HG03064 (cell line): Measurements from ENCODE around the gene GALNT12.

ENCODE experiments used
- ATAC-seq: cut with Tn5 transposase; IDR thresholded peaks from one replicate; pipeline ENCODE4 v1.9.1; 2021; ENCODE audit warnings: low read depth; ENCODE audit not compliant: unreplicated experiment

The GALNT12 gene

GRCh38 chr9:98877311-98877710, 69.8 kb downstream of the GALNT12 start:
- no peak for ATAC-seq

DNA sequence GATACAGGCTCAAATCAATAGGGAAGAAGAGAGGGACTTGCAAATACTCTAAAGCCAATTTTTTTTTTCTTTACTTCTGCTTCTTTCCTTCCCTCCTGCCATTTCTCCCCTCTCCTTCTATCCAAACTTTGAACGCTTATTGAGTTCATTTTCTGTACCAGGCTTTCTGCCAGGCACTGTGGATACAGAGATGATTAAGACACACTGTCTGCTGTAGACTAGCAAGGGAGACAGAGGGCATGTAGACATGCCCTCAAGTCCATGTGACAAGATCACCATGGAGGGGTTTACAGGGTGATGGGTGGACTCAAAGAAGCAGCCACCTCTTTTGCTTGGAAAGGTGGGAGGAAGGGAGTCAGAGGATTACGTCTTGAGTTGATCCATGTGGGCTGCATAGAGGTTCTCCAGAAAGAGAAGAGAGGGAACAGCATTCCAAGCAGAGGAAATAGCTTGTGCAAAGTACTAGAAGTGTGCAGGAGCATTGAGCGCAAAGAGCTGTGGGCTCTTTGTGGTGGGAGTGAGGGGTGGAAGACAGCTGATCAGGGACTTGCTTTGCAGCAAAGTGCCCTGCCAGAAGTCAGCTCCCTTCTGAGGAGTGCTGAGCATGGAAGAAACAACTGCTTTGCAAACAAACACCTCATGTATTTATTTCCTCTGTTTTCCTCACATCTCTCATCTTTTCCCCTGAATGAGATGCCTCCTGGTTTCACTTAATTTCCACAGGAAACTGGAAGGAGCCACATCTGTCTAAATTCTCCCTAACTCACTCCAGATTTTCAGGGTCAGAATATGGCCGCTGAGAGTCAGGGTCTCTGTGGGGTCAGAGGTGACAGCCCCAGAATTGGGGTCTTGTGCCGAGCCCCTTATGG, 71.9 kb downstream of the GALNT12 start:
- ATAC-seq = no peak

DNA sequence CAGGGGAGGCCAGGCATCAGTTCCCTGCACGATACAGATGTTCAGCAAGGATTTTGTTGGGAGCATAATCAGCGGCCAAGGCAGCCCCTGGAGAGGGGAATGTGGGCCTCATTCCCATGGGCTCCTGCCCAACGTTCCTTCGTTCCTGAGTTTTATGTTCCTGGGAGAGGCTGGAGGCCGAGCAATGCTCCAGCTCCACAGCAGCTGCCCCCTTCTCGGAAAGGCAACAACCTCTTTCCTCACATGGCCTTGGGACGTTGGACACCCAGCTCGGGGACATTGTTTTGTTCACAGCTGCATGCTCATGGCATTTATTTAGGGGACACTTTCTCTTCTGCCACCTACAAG, 72.5 kb downstream of the GALNT12 start:
- no peak for ATAC-seq

GRCh38 chr9:98880311-98881015, 73.0 kb downstream of the GALNT12 start:
- ATAC-seq = no peak

GRCh38 chr9:98881356-98881755, 73.9 kb downstream of the GALNT12 start:
- no peak for ATAC-seq

DNA sequence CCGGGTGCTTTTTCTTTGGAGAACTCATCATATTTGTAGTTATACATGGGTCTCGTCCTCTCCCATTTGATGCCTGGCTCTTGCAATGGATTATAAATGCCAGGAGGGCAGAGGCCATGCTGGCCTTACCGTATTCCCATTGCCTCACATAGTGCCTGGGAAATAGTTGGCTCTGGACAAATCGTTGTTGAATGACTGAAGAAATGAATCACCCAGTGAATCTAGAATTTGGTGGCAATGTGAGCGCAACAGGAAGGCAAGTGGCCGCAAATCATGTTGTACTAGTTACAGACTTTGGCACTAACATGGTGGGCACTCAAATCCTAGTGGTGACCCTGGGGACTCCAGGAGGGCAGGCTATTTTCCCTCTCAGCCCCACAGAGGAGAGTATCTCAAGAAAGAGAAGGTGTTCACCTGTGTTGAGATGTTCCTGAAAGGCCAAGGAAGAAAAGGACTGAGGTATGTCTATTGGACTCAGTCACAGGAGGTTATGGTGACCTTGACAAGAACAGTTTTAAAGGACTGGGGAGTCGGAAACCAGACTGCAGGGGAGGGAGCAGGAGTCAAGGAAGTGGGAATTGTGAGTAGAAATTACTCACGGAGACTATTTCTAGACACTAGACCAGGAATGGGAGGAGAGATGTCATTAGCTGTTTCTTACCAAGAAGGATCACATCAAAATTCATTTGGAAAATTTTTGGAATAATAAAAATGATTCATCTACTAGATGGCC, 74.5 kb downstream of the GALNT12 start:
- no peak for ATAC-seq

GRCh38 chr9:98882569-98882923, 75.1 kb downstream of the GALNT12 start:
- no peak for ATAC-seq

DNA sequence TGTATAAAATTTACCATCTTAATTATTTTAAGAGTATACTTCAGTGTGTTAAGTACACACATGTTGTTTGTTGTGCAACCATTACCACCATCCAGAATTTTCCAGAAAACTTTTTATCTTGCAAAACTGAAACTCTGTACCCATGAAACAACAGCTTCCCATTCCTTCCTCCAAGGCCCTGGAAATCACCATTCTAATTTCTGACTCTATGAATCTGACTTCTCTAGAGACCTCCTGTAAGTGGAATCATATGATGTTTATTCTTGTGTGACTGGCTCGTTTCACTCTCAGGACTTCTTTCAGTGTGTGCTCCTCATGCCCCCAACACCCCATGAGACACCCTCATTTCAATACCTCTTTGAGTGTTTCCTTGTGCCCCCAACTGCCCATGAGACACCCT, 75.8 kb downstream of the GALNT12 start:
- no peak for ATAC-seq

- ATAC-seq = no peak
These were observed 77.4 kb downstream of the GALNT12 start for GRCh38 chr9:98884849-98885248.

- no peak for ATAC-seq
These were observed 78.3 kb downstream of the GALNT12 start for GRCh38 chr9:98885575-98886295.

DNA sequence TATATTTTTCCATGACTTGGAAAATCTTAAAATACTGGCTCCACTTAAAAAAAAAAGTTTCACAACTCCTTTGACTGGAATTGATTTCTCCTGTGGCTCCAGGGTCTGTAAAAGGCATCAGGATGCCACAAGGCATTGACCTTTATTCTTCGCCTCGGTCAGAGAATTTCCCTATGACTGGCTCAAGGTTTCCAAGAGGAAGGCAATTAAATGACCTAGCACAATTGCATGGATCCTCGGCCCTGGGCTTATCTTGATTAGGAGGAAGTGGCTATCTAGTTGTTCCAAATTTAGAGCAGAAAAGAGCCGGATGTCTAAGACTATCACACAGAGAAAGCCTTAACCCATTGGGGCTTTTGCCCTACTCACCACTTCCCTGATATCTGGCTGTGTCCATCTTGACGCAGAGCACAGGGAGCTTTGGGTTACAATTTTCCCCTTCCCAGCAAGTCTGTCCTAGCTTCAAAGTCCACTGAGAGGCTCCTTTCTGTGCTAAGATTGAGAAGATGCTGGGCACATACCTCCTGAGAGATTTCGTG, 79.3 kb downstream of the GALNT12 start:
- no peak for ATAC-seq

DNA sequence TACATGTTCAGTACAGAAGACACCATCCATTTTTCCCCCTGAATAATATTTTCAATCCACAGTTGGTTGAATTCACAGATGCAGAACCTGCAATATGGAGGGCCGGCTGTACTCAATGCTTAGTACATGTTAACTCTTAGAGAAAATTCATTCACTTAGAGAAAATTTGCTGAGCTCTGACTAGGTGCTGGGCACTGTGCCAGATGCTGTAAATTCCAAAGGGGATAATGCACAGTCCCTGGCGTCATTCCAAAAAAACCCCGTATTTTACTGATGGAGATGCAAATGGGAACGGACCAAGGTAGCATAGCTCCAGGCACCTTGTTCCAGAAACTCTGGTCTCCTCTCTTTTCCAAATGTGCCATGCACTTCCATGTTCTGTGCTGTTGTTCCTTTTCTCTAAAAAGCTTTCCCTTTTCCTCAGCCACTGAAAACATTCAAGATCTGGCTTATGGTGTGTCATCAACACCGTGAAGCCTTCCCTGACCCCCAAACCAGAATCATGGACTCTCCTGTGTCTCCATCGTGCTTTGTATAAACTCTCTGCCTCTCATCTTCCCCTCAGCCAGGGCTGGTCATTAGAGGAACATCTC, 80.5 kb downstream of the GALNT12 start:
- ATAC-seq = no peak

DNA sequence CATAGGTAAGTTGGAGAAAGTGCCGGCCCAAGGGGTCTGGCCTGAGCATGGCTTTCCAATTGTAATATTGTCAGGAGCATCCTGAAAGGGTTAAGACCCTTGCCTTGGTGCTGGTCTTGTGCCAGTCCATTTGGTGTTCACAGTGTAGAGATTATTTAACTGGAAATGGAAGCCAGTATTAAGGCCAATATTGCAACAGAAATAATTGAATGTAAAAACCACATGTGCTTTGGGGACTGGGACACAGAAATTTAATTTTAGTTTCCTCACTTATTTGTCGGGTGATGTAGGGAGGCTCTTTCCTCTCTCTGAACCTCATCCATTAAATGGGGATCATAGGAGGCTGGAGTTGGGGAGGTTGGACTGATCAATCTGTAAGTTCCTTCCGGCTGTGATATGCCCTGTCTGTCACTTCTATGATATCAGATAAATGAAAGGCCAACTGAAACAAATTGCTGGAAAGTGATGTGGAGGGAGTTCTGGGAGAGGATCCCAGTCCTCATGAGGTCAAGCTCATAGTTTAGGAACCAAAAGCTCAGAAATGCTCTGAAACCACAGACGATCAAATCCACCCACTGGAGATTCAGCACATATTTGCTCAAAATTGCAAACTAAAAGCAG, 81.4 kb downstream of the GALNT12 start:
- no peak for ATAC-seq

DNA sequence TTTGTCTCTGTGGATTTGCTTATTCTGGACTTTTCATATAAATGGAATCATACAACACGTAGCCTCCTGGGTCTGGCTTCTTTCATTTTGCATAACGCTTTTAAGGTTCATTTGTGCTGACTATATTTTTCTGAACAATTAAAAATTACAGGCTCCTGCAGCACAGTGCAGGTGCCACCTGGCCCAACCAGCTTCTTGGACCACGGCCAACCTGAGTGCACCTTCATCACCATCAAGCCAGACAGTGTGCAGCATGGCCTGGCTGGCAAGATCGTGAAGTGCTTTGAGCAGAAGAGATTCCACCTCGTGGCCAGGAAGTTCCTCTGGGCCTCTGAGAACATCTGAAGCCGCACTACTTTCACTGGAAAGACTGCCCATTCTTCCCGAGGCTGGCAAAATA, 82.8 kb downstream of the GALNT12 start:
- ATAC-seq = no peak

DNA sequence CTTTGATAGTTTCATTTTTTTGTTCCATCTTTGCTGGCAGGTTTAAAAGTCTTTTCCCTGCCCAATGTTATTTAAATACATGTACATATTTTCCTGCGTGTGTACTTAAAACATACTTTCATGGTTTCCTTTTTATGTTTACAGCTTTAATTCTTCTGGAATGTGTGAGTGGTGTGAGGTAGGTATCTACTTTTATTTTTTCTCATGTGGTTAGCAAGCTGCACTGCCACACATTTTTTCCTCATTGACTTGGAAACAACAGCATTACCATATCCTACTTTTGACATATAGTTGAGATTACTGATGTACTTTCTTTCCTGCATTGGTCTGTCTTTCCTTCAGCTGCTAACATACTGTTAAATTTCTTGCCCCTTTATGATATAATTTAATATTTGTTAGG, 84.8 kb downstream of the GALNT12 start:
- no peak for ATAC-seq

DNA sequence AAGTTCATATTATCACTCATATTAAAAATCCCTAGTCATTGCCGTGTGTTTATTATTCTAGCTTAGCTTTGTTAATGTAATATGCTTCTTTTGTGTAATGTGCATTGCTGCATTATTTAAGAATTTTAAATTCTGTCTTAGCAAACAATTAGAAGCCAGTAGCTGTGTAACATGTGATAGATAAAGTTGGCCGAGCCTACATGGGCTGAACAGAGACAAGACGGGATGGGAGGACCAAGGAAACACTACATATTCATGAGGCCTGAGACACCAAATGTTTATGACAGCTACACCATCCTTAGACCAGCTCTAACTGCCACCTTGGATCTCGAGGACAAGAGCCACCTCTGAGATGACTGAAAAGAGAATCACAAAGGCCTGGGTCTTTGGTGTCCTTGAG, 85.2 kb downstream of the GALNT12 start:
- no peak for ATAC-seq

- ATAC-seq = no peak
These were observed 86.7 kb downstream of the GALNT12 start for GRCh38 chr9:98894171-98894570.

GRCh38 chr9:98894761-98895160, 87.3 kb downstream of the GALNT12 start:
- ATAC-seq = no peak

GRCh38 chr9:98896632-98897031, 89.2 kb downstream of the GALNT12 start:
- no peak for ATAC-seq

DNA sequence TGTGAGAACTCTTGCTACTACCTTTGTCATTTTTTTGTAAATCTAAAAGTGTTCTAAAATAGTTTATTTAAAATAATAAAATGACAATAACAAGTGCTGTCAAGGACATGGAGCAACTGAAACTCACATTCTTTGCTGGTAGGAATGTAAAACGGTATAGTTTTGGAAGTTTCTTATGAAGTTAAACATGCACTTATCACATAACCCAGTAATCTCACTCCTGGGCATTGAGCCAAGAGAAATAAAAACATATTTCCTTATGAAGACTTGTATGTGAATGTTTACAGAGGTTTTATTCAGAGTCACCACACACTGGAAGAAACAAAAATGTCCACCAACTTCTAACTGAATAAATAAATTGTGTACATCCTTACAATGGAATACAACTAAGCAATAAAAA, 90.3 kb downstream of the GALNT12 start:
- ATAC-seq = no peak
